GM23338 (cell line): ENCODE results near the gene RABGAP1L. TPM values are rescaled to one million over a fixed set of nuclear protein-coding genes. Genes with fewer than 3 reads are reported as not detected.
A peak's percentile ranks its signal among the peaks of the same experiment; 100 is the strongest.

Source experiments
- ATAC-seq: fragments of 200-7000 bp; cut with Tn5 transposase; 3 replicates; pipeline ENCODE4 v1.9.1; 2020
- DNase-seq: peaks from one replicate; pipeline ENCODE4 v3.0.0-alpha.2; 2015; ENCODE audit warnings: low spot score
- H2AFZ ChIP-seq: fragments of 200-600 bp; sonication (generic); 2 replicates; pipeline ENCODE4 v1.8.0; 2016; ENCODE audit warnings: antibody characterized with exemption, mild to moderate bottlenecking, moderate library complexity
- H3F3A ChIP-seq: fragments of 200-600 bp; sonication (generic); replicated peaks from 2 replicates; pipeline ENCODE4 v1.8.0; 2017; ENCODE audit warnings: antibody characterized with exemption, mixed run types, low read depth
- H3K27ac ChIP-seq: fragments of 200-600 bp; sonication (generic); 2 replicates; pipeline ENCODE4 v1.6.1; 2016; ENCODE audit warnings: low read depth
- H3K27me3 ChIP-seq: fragments of 200-600 bp; sonication (generic); 2 replicates; pipeline ENCODE4 v1.8.0; 2016; ENCODE audit warnings: mild to moderate bottlenecking, mixed run types, moderate library complexity; ENCODE audit not compliant: insufficient read depth
- H3K36me3 ChIP-seq: fragments of 200-600 bp; sonication (generic); 2 replicates; pipeline ENCODE4 v1.8.0; 2016; ENCODE audit warnings: mild to moderate bottlenecking; ENCODE audit not compliant: insufficient read depth
- H3K4me1 ChIP-seq: fragments of 200-600 bp; sonication (generic); 2 replicates; pipeline ENCODE4 v1.8.0; 2016; ENCODE audit warnings: mild to moderate bottlenecking, moderate library complexity; ENCODE audit not compliant: insufficient read depth
- H3K4me2 ChIP-seq: fragments of 200-600 bp; sonication (generic); 2 replicates; pipeline ENCODE4 v1.7.1; 2017; ENCODE audit warnings: mixed run types
- H3K4me3 ChIP-seq: fragments of 200-600 bp; sonication (generic); 2 replicates; pipeline ENCODE4 v1.6.1; 2016; ENCODE audit warnings: mixed run types
- H3K79me2 ChIP-seq: fragments of 200-600 bp; sonication (generic); replicated peaks from 2 replicates; pipeline ENCODE4 v1.8.0; 2017; ENCODE audit warnings: mild to moderate bottlenecking; ENCODE audit not compliant: insufficient read depth
- H3K9me2 ChIP-seq: fragments of 200-600 bp; sonication (generic); 2 replicates; pipeline ENCODE4 v1.8.0; 2017; ENCODE audit not compliant: insufficient read depth
- H4K20me1 ChIP-seq: fragments of 200-600 bp; sonication (generic); replicated peaks from 2 replicates; pipeline ENCODE4 v1.8.0; 2017; ENCODE audit warnings: mild to moderate bottlenecking; ENCODE audit not compliant: insufficient read depth
- H3K27ac Mint-ChIP-seq: 2 replicates; pipeline ENCODE4 v1.8.0; 2020; ENCODE audit warnings: inconsistent platforms, mild to moderate bottlenecking, moderate library complexity, mixed read lengths
- H3K27me3 Mint-ChIP-seq: 3 replicates; pipeline ENCODE4 v1.8.0; 2022; ENCODE audit warnings: low read depth, mild to moderate bottlenecking, moderate library complexity, mixed read lengths, inconsistent platforms; ENCODE audit not compliant: insufficient read depth, poor library complexity
- H3K36me3 Mint-ChIP-seq: 3 replicates; pipeline ENCODE4 v1.8.0; 2021; ENCODE audit warnings: low read depth, mild to moderate bottlenecking, inconsistent platforms, moderate library complexity, mixed read lengths
- H3K4me1 Mint-ChIP-seq: 3 replicates; pipeline ENCODE4 v1.8.0; 2020; ENCODE audit warnings: mild to moderate bottlenecking, inconsistent platforms, mixed read lengths
- H3K4me3 Mint-ChIP-seq: 3 replicates; pipeline ENCODE4 v1.8.0; 2021; ENCODE audit warnings: moderate library complexity, mild to moderate bottlenecking, inconsistent platforms, mixed read lengths
- H3K9me3 Mint-ChIP-seq: 3 replicates; pipeline ENCODE4 v1.8.0; 2020; ENCODE audit warnings: moderate library complexity, mild to moderate bottlenecking, inconsistent platforms, mixed read lengths
- CREB1 ChIP-seq: fragments of 250-450 bp; sonication (Bioruptor Pico); IDR thresholded peaks from 2 replicates; pipeline ENCODE4 v1.5.0; 2020; ENCODE audit warnings: low read depth, mild to moderate bottlenecking, moderate library complexity
- EZH2 ChIP-seq: fragments of 200-600 bp; sonication (generic); IDR thresholded peaks from one replicate; pipeline ENCODE4 v1.8.0; 2017; ENCODE audit warnings: antibody characterized with exemption, mild to moderate bottlenecking, low read depth; ENCODE audit not compliant: unreplicated experiment
- EZH2phosphoT487 ChIP-seq: fragments of 200-600 bp; sonication (generic); IDR thresholded peaks from one replicate; pipeline ENCODE4 v1.8.1; 2018; ENCODE audit warnings: antibody characterized with exemption; ENCODE audit not compliant: unreplicated experiment
- JUNB ChIP-seq: IDR thresholded peaks from one replicate; pipeline ENCODE4 v1.6.1; 2016; ENCODE audit warnings: antibody characterized with exemption; ENCODE audit not compliant: unreplicated experiment
- NANOG ChIP-seq: IDR thresholded peaks from 2 replicates; pipeline ENCODE4 v1.6.1; 2016; ENCODE audit warnings: antibody characterized with exemption, borderline replicate concordance
- POLR2AphosphoS5 ChIP-seq: IDR thresholded peaks from 2 replicates; pipeline ENCODE4 v1.6.1; 2016; ENCODE audit warnings: antibody characterized with exemption, low read depth
- STAT1 ChIP-seq: IDR thresholded peaks from one replicate; pipeline ENCODE4 v1.6.1; 2016; ENCODE audit warnings: antibody characterized with exemption; ENCODE audit not compliant: unreplicated experiment
- ZNF114 ChIP-seq: fragments of 250-450 bp; sonication (Bioruptor Pico); IDR thresholded peaks from 2 replicates; pipeline ENCODE4 v1.5.0; 2020; ENCODE audit warnings: mild to moderate bottlenecking, moderate library complexity
- ZNF331 ChIP-seq: fragments of 250-450 bp; sonication (Bioruptor Pico); IDR thresholded peaks from 2 replicates; pipeline ENCODE4 v1.5.0; 2020; ENCODE audit warnings: low read depth, mild to moderate bottlenecking, moderate library complexity
- polyA plus RNA-seq: library from polyadenylated mRNA; unstranded; fragments of >200 nt; fragmentation: Nextera tagmentation; extraction: Ambion mirVana; gene quantifications from 2 replicates; pipeline ENCODE4 v1.2.1, GENCODE V29; 2016
- total RNA-seq: library from RNA; depleted of rRNA; stranded (reverse); fragments of >200 nt; shearing (Covaris generic); gene quantifications from 2 replicates; pipeline ENCODE4 v1.2.3, GENCODE V29; 2014
- TF ChIP-seq, protein P1 (sequence below): fragments of 250-450 bp; sonication (Bioruptor Pico); IDR thresholded peaks from 2 replicates; pipeline ENCODE4 v1.5.0; 2020; ENCODE audit warnings: mild to moderate bottlenecking, moderate library complexity
- TF ChIP-seq, protein P2 (sequence below), 2 experiments: fragments of 200-600 bp in 1 of 2; sonication (generic) in 1 of 2; conservative IDR thresholded peaks; 2 replicates each; pipeline versions ENCODE4 v1.5.1 to v1.6.1; 2016 to 2017; ENCODE audit warnings: antibody characterized with exemption in 2 of 2, low read depth in 2 of 2, mild to moderate bottlenecking in 2 of 2, moderate library complexity in 1 of 2
- TF ChIP-seq, protein P3 (sequence below): IDR thresholded peaks from 2 replicates; pipeline ENCODE4 v1.6.1; 2016; ENCODE audit warnings: antibody characterized with exemption
- TF ChIP-seq, protein P4 (sequence below): IDR thresholded peaks from one replicate; pipeline ENCODE4 v1.6.1; 2018; ENCODE audit warnings: antibody characterized with exemption; ENCODE audit not compliant: unreplicated experiment

Gene RABGAP1L
- total and polyA plus RNA-seq, 2 experiments from 2014 or later: 83.2 to 136 TPM

DNA sequence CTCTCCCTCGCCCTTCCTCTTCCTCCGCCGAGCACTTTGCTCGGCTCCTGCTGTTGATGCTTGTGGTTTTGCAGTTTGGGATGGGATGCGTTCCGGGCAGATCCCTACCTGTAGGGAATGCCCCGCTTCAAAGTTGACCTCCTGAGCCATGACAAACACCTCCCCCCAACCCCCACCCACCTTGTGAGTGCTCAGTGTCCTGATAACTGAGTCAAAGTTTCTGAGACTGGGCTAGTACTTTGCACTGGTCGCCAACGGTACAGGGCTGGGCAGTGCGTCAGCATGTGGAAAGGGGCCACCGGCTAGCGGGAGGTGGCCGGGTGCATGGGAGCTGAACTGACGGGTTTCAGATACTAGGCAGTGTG, 771 bp downstream of the RABGAP1L start:
- peaks cover 14% of the 10 kb centered on the region for H3K4me1 ChIP-seq
- no peaks in the 10 kb centered on the region for H3K9me2 ChIP-seq
- H3F3A ChIP-seq: no peaks in the 10 kb centered on the region
- H3K27me3 ChIP-seq: peaks cover 6% of the 10 kb centered on the region; the same call in 1 of the 2 replicates
- H2AFZ ChIP-seq: peak overlapping the region; percentile 98
- peak; percentile 27 for DNase-seq
- peaks cover 37% of the 10 kb centered on the region for H3K79me2 ChIP-seq
- H3K27ac ChIP-seq: no peak overlapping the region
- Mint-ChIP-seq H3K27me3 (peaks cover 7% of the 10 kb centered on the region), H3K4me1 (peaks cover 31% of the 10 kb centered on the region), H3K9me3 (no peaks in the 10 kb centered on the region), H3K36me3 (no peaks in the 10 kb centered on the region), H3K4me3 (peak overlapping the region; percentile 85), H3K27ac (peak overlapping the region; percentile 88)
- peak; percentile 11 for ATAC-seq
- no peaks in the 10 kb centered on the region for H3K36me3 ChIP-seq
- TF ChIP-seq EZH2 (no peak), STAT1 (no peak), CREB1 (no peak), ZNF331 (CRISPR knock-in tag) (no peak), NANOG (no peak), JUNB (no peak), EZH2phosphoT487 (no peak), POLR2AphosphoS5 (no peak), ZNF114 (CRISPR knock-in tag) (no peak)
- TF ChIP-seq, protein P1, sequence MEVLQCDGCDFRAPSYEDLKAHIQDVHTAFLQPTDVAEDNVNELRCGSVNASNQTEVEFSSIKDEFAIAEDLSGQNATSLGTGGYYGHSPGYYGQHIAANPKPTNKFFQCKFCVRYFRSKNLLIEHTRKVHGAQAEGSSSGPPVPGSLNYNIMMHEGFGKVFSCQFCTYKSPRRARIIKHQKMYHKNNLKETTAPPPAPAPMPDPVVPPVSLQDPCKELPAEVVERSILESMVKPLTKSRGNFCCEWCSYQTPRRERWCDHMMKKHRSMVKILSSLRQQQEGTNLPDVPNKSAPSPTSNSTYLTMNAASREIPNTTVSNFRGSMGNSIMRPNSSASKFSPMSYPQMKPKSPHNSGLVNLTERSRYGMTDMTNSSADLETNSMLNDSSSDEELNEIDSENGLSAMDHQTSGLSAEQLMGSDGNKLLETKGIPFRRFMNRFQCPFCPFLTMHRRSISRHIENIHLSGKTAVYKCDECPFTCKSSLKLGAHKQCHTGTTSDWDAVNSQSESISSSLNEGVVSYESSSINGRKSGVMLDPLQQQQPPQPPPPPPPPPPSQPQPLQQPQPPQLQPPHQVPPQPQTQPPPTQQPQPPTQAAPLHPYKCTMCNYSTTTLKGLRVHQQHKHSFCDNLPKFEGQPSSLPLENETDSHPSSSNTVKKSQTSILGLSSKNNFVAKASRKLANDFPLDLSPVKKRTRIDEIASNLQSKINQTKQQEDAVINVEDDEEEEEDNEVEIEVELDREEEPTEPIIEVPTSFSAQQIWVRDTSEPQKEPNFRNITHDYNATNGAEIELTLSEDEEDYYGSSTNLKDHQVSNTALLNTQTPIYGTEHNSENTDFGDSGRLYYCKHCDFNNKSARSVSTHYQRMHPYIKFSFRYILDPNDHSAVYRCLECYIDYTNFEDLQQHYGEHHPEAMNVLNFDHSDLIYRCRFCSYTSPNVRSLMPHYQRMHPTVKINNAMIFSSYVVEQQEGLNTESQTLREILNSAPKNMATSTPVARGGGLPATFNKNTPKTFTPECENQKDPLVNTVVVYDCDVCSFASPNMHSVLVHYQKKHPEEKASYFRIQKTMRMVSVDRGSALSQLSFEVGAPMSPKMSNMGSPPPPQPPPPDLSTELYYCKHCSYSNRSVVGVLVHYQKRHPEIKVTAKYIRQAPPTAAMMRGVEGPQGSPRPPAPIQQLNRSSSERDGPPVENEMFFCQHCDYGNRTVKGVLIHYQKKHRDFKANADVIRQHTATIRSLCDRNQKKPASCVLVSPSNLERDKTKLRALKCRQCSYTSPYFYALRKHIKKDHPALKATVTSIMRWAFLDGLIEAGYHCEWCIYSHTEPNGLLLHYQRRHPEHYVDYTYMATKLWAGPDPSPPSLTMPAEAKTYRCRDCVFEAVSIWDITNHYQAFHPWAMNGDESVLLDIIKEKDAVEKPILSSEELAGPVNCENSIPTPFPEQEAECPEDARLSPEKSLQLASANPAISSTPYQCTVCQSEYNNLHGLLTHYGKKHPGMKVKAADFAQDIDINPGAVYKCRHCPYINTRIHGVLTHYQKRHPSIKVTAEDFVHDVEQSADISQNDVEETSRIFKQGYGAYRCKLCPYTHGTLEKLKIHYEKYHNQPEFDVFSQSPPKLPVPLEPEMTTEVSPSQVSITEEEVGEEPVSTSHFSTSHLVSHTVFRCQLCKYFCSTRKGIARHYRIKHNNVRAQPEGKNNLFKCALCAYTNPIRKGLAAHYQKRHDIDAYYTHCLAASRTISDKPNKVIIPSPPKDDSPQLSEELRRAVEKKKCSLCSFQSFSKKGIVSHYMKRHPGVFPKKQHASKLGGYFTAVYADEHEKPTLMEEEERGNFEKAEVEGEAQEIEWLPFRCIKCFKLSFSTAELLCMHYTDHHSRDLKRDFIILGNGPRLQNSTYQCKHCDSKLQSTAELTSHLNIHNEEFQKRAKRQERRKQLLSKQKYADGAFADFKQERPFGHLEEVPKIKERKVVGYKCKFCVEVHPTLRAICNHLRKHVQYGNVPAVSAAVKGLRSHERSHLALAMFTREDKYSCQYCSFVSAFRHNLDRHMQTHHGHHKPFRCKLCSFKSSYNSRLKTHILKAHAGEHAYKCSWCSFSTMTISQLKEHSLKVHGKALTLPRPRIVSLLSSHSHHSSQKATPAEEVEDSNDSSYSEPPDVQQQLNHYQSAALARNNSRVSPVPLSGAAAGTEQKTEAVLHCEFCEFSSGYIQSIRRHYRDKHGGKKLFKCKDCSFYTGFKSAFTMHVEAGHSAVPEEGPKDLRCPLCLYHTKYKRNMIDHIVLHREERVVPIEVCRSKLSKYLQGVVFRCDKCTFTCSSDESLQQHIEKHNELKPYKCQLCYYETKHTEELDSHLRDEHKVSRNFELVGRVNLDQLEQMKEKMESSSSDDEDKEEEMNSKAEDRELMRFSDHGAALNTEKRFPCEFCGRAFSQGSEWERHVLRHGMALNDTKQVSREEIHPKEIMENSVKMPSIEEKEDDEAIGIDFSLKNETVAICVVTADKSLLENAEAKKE (CRISPR knock-in tag): no peak
- TF ChIP-seq, protein P2, sequence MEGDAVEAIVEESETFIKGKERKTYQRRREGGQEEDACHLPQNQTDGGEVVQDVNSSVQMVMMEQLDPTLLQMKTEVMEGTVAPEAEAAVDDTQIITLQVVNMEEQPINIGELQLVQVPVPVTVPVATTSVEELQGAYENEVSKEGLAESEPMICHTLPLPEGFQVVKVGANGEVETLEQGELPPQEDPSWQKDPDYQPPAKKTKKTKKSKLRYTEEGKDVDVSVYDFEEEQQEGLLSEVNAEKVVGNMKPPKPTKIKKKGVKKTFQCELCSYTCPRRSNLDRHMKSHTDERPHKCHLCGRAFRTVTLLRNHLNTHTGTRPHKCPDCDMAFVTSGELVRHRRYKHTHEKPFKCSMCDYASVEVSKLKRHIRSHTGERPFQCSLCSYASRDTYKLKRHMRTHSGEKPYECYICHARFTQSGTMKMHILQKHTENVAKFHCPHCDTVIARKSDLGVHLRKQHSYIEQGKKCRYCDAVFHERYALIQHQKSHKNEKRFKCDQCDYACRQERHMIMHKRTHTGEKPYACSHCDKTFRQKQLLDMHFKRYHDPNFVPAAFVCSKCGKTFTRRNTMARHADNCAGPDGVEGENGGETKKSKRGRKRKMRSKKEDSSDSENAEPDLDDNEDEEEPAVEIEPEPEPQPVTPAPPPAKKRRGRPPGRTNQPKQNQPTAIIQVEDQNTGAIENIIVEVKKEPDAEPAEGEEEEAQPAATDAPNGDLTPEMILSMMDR (conservative IDR thresholded peaks at IDR 0.05; ENCODE audit: low read depth in 2 of 2): no peak
- TF ChIP-seq, protein P3, sequence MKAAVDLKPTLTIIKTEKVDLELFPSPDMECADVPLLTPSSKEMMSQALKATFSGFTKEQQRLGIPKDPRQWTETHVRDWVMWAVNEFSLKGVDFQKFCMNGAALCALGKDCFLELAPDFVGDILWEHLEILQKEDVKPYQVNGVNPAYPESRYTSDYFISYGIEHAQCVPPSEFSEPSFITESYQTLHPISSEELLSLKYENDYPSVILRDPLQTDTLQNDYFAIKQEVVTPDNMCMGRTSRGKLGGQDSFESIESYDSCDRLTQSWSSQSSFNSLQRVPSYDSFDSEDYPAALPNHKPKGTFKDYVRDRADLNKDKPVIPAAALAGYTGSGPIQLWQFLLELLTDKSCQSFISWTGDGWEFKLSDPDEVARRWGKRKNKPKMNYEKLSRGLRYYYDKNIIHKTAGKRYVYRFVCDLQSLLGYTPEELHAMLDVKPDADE: no peak
- TF ChIP-seq, protein P4, sequence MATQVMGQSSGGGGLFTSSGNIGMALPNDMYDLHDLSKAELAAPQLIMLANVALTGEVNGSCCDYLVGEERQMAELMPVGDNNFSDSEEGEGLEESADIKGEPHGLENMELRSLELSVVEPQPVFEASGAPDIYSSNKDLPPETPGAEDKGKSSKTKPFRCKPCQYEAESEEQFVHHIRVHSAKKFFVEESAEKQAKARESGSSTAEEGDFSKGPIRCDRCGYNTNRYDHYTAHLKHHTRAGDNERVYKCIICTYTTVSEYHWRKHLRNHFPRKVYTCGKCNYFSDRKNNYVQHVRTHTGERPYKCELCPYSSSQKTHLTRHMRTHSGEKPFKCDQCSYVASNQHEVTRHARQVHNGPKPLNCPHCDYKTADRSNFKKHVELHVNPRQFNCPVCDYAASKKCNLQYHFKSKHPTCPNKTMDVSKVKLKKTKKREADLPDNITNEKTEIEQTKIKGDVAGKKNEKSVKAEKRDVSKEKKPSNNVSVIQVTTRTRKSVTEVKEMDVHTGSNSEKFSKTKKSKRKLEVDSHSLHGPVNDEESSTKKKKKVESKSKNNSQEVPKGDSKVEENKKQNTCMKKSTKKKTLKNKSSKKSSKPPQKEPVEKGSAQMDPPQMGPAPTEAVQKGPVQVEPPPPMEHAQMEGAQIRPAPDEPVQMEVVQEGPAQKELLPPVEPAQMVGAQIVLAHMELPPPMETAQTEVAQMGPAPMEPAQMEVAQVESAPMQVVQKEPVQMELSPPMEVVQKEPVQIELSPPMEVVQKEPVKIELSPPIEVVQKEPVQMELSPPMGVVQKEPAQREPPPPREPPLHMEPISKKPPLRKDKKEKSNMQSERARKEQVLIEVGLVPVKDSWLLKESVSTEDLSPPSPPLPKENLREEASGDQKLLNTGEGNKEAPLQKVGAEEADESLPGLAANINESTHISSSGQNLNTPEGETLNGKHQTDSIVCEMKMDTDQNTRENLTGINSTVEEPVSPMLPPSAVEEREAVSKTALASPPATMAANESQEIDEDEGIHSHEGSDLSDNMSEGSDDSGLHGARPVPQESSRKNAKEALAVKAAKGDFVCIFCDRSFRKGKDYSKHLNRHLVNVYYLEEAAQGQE: no peak
- H3K4me3 ChIP-seq: peak overlapping the region; percentile 97
- H3K4me2 ChIP-seq: peak overlapping the region; percentile 97
- H4K20me1 ChIP-seq: no peaks in the 10 kb centered on the region
